ENCODE data around the gene FGFR2. TPM values are rescaled to one million over a fixed set of nuclear protein-coding genes. Genes with fewer than 3 reads are reported as not detected.

FGFR2 gene
- total and polyA plus RNA-seq, 9 of the 15 experiments (the other 6 are each of a cell fraction or from before 2014, with no cell fraction given), result 0.20 TPM; not detected in 8

DNA sequence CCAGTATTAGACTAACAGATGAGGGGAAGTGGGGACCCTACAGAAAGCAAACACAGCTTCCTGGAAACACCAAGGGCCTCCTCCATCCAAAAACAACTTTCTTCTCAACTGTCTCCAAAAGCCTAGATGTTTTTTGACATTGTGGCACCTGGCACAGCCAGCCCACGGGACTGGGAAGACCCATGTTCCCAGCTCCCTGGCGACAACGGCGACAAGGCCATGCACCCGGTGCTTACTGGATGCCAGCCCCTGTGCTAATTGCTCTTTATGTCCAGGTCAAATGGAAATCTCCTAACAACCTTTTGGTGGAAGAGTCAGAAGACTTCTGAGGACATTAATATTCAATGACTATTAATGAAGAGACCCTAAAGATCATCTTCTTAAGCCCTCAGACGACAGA, 7.1 kb downstream of the FGFR2 start (continued):
- no peak for TF ChIP-seq SFPQ (IDR thresholded peaks at IDR 0.05; ENCODE audit: low read depth, low read length)
- TF ChIP-seq KDM2B (CRISPR knock-in tag; IDR thresholded peaks at IDR 0.05), result no peak
- no peak for TF ChIP-seq TBL1XR1 (IDR thresholded peaks at IDR 0.05; ENCODE audit: low read length in 2 of 2)

DNA sequence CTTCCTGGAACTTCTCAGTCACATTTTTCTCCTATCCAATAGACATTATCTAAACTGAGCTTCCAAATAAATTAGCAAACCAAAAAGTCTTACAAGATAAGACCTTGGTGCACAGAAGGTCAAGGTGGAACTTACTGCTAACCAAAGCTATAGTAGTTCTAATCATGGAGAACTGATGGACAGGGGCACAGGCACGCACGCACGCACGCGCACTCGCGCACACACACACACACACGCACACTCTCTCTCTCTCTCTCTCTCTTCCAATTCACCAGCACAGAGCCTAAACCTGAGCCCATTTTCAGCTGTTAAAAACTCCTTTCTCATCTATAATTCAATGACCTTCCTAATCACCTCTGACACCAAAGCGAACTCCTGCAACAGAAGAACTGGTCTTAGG, 7.5 kb downstream of the FGFR2 start:
- Histone ChIP-seq H3K27me3 (ENCODE audit: control insufficient read depth in 2 of 2, insufficient read depth in 2 of 2, low read length in 2 of 2) (peaks cover 4 to 14% of the 10 kb centered on the region in 2 experiments; a peak in 4 of 5 replicates), H3K4me1 (replicated peaks in 1 of 2; ENCODE audit: control insufficient read depth in 2 of 2, insufficient read depth in 2 of 2, low read length in 2 of 2) (no peaks in the 10 kb centered on the region), H3K9me3 (replicated peaks; ENCODE audit: control insufficient read depth, insufficient read depth, low read depth, low read length) (no peaks in the 10 kb centered on the region), H4K20me1 (replicated peaks; ENCODE audit: control insufficient read depth, insufficient read depth, low read length) (no peaks in the 10 kb centered on the region), H2AFZ (ENCODE audit: low read depth, low read length) (no peak overlapping the region), H3K27ac (ENCODE audit: extremely low read depth, low read depth, low read length) (no peak overlapping the region), H3K9ac (ENCODE audit: insufficient read depth in 1 of 2, low read depth in 2 of 2, low read length in 2 of 2) (no peak overlapping the region), H3K4me2 (ENCODE audit: insufficient read depth, low read length) (no peak overlapping the region), H3K79me2 (ENCODE audit: control insufficient read depth, insufficient read depth, low read length) (no peaks in the 10 kb centered on the region), H3K36me3 (ENCODE audit: control insufficient read depth, insufficient read depth, low read length) (no peaks in the 10 kb centered on the region), H3K9me1 (ENCODE audit: control insufficient read depth, insufficient read depth, low read length) (no peaks in the 10 kb centered on the region), H3K4me3 (no peak overlapping the region)
- DNase-seq (ENCODE audit: extremely low read depth in 1 of 4, low spot score in 3 of 4) (no peak), FAIRE-seq (no peak), ATAC-seq (no peak)
- in situ Hi-C loops (cut with MboI) (no loop called here), intact Hi-C loops (cut with micrococcal nuclease) (no loop called here)
- ChIA-PET POLR2A (interaction anchor here (0.8 kb wide), 1 partner anchor 19 kb away, joined by 3 read pairs; no protein-coding TSS in a partner anchor), CTCF (ENCODE audit: low intra/inter-chr PET ratio) (no interaction called here)
- 0% methylated on average over 7 of the region's 9 CpGs for WGBS (ENCODE audit: insufficient coverage, low coverage, missing lambda C conversion rate)
- no TSS peak for BruUV-seq (replicated peaks)
- TF ChIP-seq POU5F1 (IDR thresholded peaks at IDR 0.05; ENCODE audit: borderline replicate concordance, low read depth, low read length, partially characterized antibody) (no peak), ZNF41 (CRISPR knock-in tag; conservative IDR thresholded peaks at IDR 0.05) (no peak)
